Ammon's horn (tissue), 1 donor: ENCODE measurements around the gene FBXL4.
"Not testable (repeated sequence)": the region's sequence is repeated elsewhere in the genome, so short reads cannot be mapped to it uniquely, and the experiment has no call there.

Source experiments
- DNase-seq: peaks from one replicate; pipeline ENCODE4 v3.0.0-alpha.2; 2016; ENCODE audit warnings: low spot score

The FBXL4 gene

GRCh38 chr6:98945311-98946115 lies 2.2 kb downstream of the FBXL4 start:
- no peak for DNase-seq

DNA sequence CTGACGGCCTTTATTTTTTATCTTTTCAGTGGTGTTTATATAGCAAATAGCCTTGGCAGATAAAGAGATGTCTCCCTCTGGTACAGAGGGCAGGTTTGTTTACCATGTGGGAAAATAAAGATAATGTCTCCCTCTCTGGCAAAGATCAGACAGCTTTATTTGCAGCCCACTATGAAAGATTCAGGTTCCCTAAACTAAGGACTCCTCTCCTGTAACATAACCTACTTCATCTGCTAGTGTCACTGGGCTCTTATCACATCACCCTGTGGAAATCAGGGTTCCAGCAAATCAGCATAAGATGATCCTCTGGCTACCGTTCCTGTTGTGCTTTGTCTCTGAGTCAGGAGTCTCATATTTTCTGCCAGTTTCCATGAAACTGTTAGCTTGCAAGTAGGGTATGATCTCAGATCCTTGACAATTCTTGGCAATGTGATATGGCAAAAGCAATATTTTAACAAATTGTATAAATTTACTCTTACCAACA lies 3.1 kb downstream of the FBXL4 start:
- DNase-seq = no peak

DNA sequence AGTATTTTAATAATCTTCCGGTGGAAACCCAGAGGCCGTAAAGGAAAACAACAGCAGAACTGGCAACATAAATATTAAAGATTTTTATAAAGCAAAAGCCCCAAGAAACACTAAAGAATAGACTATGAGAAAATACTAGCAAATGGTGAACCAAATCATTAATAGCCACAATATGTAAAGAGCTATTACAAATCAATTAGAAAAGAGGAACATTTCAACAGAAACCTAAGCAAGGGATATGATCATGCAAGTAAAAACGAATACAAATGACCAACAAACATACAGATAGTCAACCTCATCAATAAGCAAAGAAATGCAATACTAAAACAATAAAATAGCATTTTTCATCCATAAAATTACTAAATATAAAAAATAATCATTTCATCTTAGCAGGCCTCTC lies 3.6 kb downstream of the FBXL4 start:
- DNase-seq = no peak

- DNase-seq = no peak
These were observed 5.4 kb downstream of the FBXL4 start for GRCh38 chr6:98942263-98942803.

DNA sequence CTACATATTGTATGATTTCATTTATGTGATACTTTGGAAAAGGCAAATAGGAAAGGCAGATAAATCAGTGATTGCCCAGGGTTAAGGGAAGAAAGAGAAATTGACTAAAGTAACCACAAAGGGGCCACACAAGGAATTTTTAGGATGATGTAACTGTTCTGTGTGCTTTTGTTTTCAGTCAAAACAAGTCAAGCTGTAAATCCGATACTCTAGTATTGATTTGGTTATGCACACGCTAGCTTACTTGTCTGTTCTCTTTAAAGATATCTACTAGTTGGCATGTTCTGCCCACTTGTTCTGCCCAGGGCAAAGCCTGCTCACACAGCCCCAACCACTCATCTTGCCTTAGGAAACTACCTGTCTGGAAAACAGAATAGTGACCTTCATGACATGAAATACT lies 6.4 kb downstream of the FBXL4 start:
- no peak for DNase-seq

DNA sequence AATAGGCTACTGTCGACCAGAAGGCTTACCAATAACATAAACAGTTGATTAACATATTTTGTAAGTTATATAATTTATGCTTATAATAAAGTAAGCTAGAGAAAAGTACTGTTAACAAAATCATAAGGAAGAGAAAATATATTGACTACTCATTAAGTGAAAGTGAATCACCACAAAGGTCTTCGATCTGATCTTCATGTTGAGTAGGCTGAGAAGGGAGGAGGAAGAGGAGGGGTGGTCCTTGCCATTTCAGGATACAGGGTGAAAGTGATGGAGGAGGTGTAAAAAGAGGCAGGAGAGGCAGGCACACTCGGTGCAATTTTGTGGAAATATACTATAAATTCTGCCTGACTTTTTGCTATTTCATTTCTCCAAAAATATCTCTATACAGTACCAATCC lies 10.4 kb downstream of the FBXL4 start:
- no peak for DNase-seq

GRCh38 chr6:98932381-98932780 lies 15.4 kb downstream of the FBXL4 start:
- DNase-seq = no peak

- DNase-seq = no peak
These were observed 16.1 kb downstream of the FBXL4 start for GRCh38 chr6:98931696-98932095.

DNA sequence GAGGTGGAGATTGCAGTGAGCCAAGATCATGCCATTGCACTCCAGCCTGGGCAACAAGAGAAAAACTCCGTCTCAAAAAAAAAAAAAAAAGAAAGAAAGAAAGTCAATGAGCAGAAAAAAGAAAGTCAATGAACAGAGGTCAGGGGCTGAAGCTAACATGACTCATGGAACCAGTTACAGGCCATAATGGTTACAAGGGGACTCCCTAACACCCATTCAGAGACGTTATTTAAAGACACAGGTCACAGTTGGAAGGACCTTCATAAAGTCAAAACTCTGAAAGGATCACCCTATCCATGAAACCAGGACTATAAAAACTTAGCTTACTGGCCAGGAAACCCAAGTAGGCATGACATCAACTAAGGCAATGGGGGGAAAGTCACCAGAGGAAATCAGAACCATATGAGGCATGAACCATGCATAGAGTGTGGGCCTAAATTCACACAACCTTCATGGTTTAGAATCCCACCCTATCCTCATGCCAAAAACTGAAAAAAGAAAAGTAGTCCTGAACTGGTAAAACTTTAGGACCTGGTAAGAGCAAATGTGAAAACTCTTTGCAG lies 18.2 kb downstream of the FBXL4 start:
- DNase-seq = no peak

GRCh38 chr6:98928688-98929087 lies 19.1 kb downstream of the FBXL4 start:
- DNase-seq = no peak

DNA sequence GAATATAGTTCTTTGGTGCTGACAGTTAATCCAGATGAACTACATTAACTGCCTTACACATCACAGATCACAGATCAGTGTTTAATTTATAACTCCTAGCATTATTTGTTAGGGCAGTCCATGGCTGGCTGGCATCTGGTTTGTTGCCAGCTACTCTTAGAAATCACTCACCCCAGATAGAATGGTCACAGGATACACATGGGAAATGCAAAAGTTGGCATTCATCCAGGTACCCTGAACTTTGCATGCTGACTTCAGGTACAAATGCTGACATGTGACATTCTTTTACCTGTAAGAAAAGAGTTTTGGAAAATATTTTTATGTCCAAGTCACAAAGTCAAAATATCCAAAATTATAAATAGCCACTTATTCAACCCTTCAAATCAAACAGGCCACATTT lies 20.2 kb downstream of the FBXL4 start:
- no peak for DNase-seq

DNA sequence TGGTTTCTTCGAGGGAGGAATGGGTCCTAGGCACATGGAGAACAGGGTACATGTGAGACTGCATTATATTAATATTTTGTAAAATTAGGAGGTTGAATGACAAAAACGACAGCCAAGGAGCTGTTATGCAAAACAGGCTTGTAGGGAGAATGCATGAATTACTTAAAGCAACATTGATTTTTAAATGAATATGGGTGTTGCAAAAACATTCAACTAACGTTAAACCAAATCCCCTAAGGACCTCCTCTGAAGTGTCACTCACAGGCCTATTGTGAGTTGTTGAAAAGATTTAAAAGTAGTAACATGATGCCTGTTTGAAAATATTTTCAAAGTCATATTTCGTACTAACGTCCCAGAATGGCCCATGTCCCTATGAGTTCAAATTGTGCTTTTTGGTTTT lies 21.9 kb downstream of the FBXL4 start:
- DNase-seq = no peak

DNA sequence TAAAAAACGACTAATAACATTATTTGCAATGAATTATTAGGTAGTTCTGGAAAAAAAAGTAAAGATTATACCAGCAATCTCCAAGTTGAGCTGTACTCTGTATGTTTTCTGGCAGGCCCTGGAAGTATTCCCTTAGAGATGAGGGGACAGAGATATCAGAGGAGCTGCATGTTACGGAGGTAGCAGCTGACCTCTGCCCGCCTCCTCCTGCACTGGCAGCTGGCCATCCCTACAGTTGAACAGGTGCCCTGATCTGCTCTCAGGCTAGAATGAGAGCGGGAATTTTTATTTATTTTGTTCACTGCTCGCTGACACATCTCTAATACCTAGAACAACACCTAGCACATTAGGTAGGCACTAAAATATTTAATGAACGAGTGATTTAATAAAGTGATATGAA lies 23.1 kb downstream of the FBXL4 start:
- DNase-seq = no peak

- DNase-seq = no peak
These were observed 26.8 kb downstream of the FBXL4 start for GRCh38 chr6:98920904-98921431.

- DNase-seq = not testable (repeated sequence)
These were observed 36.8 kb downstream of the FBXL4 start for GRCh38 chr6:98910946-98911345.

GRCh38 chr6:98909236-98909635 lies 38.5 kb downstream of the FBXL4 start:
- no peak for DNase-seq

GRCh38 chr6:98906342-98906741 lies 41.4 kb downstream of the FBXL4 start:
- DNase-seq = not testable (repeated sequence)

- DNase-seq = no peak
These were observed 42.0 kb downstream of the FBXL4 start for GRCh38 chr6:98905759-98906158.

DNA sequence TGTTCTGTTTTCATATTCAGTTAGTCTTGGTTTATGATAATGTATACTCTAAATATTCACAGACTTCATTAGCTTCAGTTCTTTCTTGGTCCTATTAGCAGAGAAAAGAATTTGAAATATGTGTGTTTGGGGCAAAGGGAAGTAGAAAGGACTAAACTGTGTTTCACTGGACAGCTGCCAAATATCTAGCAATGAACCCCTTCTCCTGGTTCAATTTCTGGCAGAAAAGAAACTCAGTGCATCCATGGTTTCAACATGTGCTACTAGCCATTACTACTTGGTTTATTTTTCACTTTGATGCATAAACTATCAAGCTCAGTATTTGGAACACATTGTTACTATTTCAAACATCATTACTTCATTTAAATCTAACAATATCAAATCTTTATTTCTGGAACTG lies 43.6 kb downstream of the FBXL4 start:
- no peak for DNase-seq

DNA sequence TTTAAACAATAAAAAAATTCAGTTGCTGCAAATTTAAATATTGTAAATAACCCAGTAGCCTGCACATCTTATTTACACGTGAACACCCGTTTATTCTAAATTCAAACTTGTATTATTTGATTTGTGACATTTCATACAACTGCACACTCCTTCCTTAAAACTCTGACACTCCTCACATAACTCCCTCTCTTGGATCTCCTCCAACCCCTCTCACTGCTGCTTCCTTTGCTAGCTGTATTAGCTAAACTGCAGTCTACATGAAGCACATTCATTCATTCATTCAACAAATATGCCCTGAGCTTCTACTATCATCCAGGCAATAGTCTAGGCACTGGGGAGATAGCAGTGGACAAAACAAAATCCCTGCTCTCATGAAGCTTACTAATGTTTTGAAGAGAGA lies 47.0 kb downstream of the FBXL4 start:
- no peak for DNase-seq

- no peak for DNase-seq
These were observed 52.9 kb downstream of the FBXL4 start for GRCh38 chr6:98894810-98895209.

GRCh38 chr6:98887650-98888049 lies 60.1 kb downstream of the FBXL4 start:
- no peak for DNase-seq

- no peak for DNase-seq
These were observed 62.4 kb downstream of the FBXL4 start for GRCh38 chr6:98885330-98885729.
